T-helper 17 cell (primary cell): ENCODE measurements around the gene KXD1. TPM values are rescaled to one million over a fixed set of nuclear protein-coding genes. Genes with fewer than 3 reads are reported as not detected.
"Not testable (repeated sequence)": the region's sequence is repeated elsewhere in the genome, so short reads cannot be mapped to it uniquely, and the experiment has no call there.

Experiments used
- ATAC-seq: fragments of 150-1000 bp; cut with Tn5 transposase; 2 replicates; pipeline ENCODE4 v1.10.0; 2021; ENCODE audit warnings: mild to moderate bottlenecking, moderate library complexity
- DNase-seq, 3 donors: peaks; one replicate each; pipeline versions ENCODE4 v3.0.0 to v3.0.0-alpha.2; 2020 to 2021
- H3K9me3 ChIP-seq: one replicate; pipeline ENCODE4 v1.7.0; 2013; ENCODE audit warnings: low read length, mild to moderate bottlenecking; ENCODE audit not compliant: control insufficient read depth, poor library complexity, severe bottlenecking
- H3K27ac Mint-ChIP-seq: one replicate; pipeline ENCODE4 v1.8.0; 2022; ENCODE audit warnings: mild to moderate bottlenecking, moderate library complexity, mixed read lengths
- H3K27me3 Mint-ChIP-seq: one replicate; pipeline ENCODE4 v1.8.0; 2022; ENCODE audit warnings: mixed read lengths
- H3K36me3 Mint-ChIP-seq: one replicate; pipeline ENCODE4 v1.8.0; 2022; ENCODE audit warnings: low read depth, mixed read lengths
- H3K4me1 Mint-ChIP-seq: one replicate; pipeline ENCODE4 v1.8.0; 2022; ENCODE audit warnings: mild to moderate bottlenecking, mixed read lengths
- H3K4me3 Mint-ChIP-seq: one replicate; pipeline ENCODE4 v1.8.0; 2022; ENCODE audit warnings: mild to moderate bottlenecking, moderate library complexity, mixed read lengths
- total RNA-seq, 4 donors: library from RNA in 2 of 4; stranded (reverse) in 2 of 4; gene quantifications; one replicate each; pipeline ENCODE4 v1.2.3 and lab custom pipeline; 2022 to 2026

Gene KXD1
- total RNA-seq, 2 donors from 2014 or later: 69.6 to 78.5 TPM

DNA sequence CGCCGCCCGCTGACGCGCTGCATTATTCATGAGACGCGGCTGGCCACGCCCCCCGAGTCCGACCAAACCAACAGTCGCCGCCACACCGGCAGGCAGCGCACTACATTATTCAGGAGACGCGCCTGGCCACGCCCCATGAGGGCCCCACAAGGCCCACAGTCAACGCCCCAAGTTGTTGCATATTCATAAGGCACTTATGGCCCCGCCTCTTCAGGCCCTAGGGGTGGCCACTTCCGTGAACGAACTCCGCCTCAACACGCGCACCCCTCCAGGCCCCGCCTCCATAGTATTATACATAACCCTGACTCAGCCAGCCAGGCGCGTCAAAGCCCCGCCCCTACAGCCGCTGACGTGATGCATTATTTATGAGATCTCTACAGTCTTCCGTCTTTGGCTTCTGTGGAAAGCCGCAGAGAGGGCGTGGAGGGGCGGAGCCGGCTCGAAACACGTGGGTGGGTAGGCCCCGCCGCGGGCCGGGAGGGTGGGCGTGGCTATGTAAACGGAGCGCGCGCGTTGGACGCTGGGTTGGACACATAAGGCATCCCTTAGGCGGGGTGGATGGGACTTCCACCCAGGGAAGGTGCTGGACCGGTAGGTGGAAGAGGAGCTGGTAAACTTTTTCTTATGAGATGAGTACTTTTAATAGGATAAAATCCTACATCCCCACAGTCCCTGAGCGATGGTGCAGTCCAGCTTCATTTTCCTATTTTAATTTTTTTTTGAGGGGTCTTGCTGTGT lies 35.4 kb upstream of the KXD1 start:
- H3K4me3 Mint-ChIP-seq: peak overlapping the region; percentile 99
- no peaks in the 10 kb centered on the region for H3K36me3 Mint-ChIP-seq
- DNase-seq (peak; percentile 100), ATAC-seq (peak; percentile 89)
- H3K4me1 Mint-ChIP-seq: peaks cover 22% of the 10 kb centered on the region
- H3K9me3 ChIP-seq: no peaks in the 10 kb centered on the region
- no peaks in the 10 kb centered on the region for H3K27me3 Mint-ChIP-seq
- H3K27ac Mint-ChIP-seq: peak overlapping the region; percentile 95

DNA sequence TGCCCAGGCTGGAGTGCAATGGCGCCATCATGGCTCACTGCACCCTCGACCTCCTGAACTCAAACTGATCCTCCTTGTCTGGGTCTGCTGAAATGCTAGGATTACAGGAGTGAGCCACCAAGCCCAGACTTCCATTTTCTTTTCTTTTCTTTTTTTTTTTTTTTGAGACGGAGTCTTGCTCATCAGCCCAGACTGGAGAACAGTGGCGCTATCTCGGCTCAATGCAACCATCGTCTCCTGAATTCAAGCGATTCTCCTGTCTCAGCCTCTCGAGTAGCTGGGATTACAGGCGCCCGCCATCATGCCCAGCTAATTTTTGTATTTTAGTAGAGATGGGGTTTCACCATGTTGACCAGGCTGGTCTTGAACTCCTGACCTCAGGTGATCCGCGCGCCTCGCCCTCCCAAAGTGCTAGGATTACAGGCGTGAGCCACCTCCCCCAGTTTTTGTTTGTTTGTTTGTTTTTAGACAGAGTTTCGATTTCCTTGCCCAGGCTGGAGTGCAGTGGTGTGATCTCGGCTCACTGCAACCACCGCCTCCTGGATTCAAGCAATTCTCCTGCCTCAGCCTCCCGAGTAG lies 34.7 kb upstream of the KXD1 start:
- H3K27ac Mint-ChIP-seq: peak overlapping the region; percentile 95
- DNase-seq, H3K36me3 Mint-ChIP-seq, H3K27me3 Mint-ChIP-seq, H3K9me3 ChIP-seq, ATAC-seq: not testable (repeated sequence)
- H3K4me3 Mint-ChIP-seq: peak overlapping the region; percentile 28
- peaks cover 19% of the 10 kb centered on the region for H3K4me1 Mint-ChIP-seq

DNA sequence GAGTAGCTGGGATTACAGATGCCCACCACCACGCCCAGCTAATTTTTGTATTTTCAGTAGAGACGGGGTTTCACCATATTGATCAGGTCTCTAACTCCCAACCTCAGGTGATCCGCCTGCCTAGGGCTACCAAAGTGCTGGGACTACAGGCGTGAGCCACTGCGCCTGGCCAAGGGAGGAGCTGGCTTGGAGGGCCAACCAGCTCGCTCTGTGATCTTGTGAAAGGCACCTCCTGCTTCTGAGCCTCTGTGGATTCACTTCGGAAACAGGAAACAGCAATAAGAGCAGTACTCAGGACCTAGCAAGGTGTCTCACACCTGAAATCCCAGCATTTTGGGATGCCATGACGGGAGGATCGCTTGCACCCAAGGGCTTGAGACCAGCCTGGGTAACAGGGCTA lies 33.8 kb upstream of the KXD1 start:
- peaks cover 13% of the 10 kb centered on the region for H3K4me1 Mint-ChIP-seq
- no peak overlapping the region for H3K27ac Mint-ChIP-seq
- no peak overlapping the region for H3K4me3 Mint-ChIP-seq
- H3K27me3 Mint-ChIP-seq: no peaks in the 10 kb centered on the region
- no peaks in the 10 kb centered on the region for H3K36me3 Mint-ChIP-seq
- no peaks in the 10 kb centered on the region for H3K9me3 ChIP-seq
- ATAC-seq: no peak
- no peak for DNase-seq

DNA sequence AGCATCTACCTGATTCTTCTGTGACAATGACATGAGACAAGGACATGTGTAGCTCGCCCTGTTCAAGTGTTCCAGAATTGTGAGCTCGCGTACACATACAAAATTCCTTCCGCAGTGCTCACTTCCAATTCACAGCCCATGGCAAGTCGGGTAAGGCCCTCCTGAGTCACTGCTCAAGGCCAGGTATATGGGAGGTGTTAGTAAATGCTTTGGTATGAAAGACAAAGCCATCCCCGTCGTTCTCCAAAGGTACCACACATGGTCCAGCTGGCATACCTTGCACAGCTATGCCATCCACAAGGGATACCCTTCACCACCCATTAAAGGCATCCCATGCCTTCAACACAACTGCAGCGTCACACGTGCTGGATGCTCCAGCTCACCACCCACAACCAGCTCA lies 31.4 kb upstream of the KXD1 start:
- Mint-ChIP-seq H3K36me3 (no peaks in the 10 kb centered on the region), H3K4me1 (peaks cover 4% of the 10 kb centered on the region), H3K27ac (no peak overlapping the region), H3K27me3 (no peaks in the 10 kb centered on the region), H3K4me3 (no peak overlapping the region)
- ATAC-seq (no peak), DNase-seq (no peak)
- no peaks in the 10 kb centered on the region for H3K9me3 ChIP-seq

DNA sequence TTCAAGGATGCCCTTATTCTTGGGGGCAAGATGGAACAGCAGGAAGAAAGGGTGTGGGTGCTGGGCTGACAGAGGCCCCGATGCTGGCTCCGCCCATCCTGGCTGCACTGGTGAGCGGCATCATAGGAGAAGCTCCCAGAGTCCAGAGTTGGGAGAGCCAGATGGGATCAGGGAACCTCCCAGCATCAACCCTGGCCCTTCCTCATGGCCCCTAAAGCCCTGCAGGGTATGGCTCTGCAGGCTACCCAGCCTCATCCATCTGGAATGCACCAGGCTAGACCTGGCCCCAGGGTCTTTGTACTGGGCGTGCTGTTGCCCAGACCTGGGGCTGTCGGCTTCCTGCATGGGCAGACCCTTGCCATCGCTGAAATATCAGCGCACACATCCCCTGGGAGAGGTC lies 27.9 kb upstream of the KXD1 start:
- peaks cover 4% of the 10 kb centered on the region for H3K36me3 Mint-ChIP-seq
- DNase-seq (no peak), ATAC-seq (no peak)
- no peaks in the 10 kb centered on the region for H3K9me3 ChIP-seq
- H3K27ac Mint-ChIP-seq: no peak overlapping the region
- H3K4me3 Mint-ChIP-seq: no peak overlapping the region
- H3K27me3 Mint-ChIP-seq: no peaks in the 10 kb centered on the region
- H3K4me1 Mint-ChIP-seq: no peaks in the 10 kb centered on the region

DNA sequence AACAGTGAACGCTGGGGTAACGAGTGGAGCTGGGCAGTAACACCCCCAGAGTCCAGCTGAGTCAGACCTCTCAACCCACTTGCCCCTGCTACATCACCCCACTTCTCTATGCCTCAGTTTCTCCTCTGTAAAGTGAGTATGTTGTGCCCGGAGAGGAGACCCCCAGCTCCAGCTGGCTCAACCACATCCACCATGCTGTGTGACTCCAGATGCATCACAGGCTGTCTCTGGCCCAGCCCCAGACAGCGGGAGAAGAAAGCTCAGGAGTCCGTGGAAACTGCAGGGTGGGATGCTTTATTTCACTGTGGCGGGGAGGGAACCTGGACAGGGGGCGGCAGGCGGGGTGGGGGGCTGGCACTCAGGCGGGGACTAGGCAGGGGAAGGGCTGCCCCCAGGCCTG lies 26.2 kb upstream of the KXD1 start:
- Mint-ChIP-seq H3K36me3 (peaks cover 5% of the 10 kb centered on the region), H3K27ac (no peak overlapping the region), H3K4me3 (no peak overlapping the region), H3K27me3 (no peaks in the 10 kb centered on the region), H3K4me1 (peaks cover under 1% of the 10 kb centered on the region)
- H3K9me3 ChIP-seq: no peaks in the 10 kb centered on the region
- no peak for DNase-seq
- no peak for ATAC-seq

DNA sequence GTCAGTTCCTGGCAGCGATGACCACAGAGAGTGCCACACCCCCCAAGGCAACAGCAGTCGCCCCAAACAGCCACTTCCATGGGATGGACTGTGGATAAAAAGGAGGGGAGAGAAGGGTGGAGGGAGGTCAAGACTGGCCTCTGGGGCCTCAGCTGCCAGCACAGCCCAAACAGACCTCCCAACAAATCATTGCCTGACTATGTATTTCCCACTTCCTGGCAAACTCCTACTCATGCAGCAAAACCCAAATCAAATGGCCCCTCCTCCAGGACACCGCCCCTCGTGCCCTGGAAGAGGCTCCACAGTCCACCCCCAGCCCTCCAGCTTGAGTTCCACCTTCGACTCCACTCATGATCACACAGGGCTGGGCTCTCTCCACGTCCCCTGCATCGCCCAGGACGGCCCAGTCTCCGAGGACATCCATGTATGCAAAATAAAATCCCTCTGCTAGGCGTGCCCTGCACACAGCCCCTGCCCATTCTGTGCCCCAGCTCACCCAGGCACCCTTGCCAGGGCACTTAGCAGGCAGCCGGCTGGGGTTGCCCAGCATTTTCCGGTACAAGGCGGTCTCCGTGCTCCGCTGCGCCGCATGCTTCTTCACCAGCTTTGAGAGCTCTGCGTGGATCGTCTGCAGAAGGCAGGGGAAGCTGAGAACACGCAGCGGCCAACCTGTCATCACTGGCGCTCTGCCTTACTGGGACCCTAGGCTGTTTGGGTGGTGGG lies 25.3 kb upstream of the KXD1 start:
- H3K4me1 Mint-ChIP-seq: peaks cover 3% of the 10 kb centered on the region
- DNase-seq (no peak), ATAC-seq (no peak)
- peaks cover 7% of the 10 kb centered on the region for H3K36me3 Mint-ChIP-seq
- H3K27me3 Mint-ChIP-seq: no peaks in the 10 kb centered on the region
- no peak overlapping the region for H3K4me3 Mint-ChIP-seq
- H3K9me3 ChIP-seq: no peaks in the 10 kb centered on the region
- no peak overlapping the region for H3K27ac Mint-ChIP-seq

DNA sequence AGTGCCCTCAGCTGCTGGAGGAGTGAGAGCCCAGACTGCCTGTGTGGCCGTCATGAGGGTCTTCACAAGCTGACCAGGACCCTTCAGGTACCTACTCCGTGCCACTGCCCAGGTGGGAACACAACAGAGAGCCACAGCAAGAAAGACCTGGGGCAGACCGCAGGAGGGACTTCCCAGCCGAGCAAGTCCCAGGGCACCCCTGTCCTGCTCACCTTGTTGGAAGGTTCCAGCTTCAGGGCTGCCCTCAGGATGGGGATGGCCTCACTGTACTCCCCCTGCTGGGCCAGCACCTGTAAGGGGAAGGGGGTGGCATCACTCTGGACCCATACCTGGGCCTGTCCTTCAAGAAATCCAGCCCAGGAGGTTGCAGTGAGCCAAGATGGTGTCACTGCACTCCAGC lies 24.6 kb upstream of the KXD1 start:
- no peaks in the 10 kb centered on the region for H3K9me3 ChIP-seq
- Mint-ChIP-seq H3K27ac (no peak overlapping the region), H3K4me3 (no peak overlapping the region), H3K36me3 (peaks cover 7% of the 10 kb centered on the region), H3K27me3 (no peaks in the 10 kb centered on the region), H3K4me1 (peaks cover 3% of the 10 kb centered on the region)
- DNase-seq (no peak), ATAC-seq (no peak)

DNA sequence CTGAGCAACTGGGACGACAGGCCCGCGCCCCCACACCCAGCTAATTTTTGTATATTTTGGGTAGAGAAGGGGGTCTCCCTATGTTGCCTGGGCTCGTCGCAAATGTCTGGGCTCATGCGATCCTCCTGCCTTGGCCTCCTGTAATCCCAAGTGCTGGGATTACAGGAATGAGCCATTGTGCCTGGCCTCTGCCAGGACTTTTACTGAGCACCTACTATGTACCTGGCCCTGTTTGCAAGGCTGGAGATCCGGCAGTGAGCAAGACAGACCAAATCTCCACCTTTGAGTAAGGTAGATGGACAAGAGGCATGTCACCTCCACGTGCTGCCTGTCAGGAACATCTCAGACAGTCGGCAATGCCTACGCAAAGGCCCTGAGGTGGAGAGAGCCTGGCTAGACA lies 21.2 kb upstream of the KXD1 start:
- no peaks in the 10 kb centered on the region for H3K9me3 ChIP-seq
- peaks cover 7% of the 10 kb centered on the region for H3K36me3 Mint-ChIP-seq
- DNase-seq (no peak), ATAC-seq (no peak)
- peaks cover 5% of the 10 kb centered on the region for H3K4me1 Mint-ChIP-seq
- H3K27ac Mint-ChIP-seq: no peak overlapping the region
- H3K4me3 Mint-ChIP-seq: no peak overlapping the region
- no peaks in the 10 kb centered on the region for H3K27me3 Mint-ChIP-seq

DNA sequence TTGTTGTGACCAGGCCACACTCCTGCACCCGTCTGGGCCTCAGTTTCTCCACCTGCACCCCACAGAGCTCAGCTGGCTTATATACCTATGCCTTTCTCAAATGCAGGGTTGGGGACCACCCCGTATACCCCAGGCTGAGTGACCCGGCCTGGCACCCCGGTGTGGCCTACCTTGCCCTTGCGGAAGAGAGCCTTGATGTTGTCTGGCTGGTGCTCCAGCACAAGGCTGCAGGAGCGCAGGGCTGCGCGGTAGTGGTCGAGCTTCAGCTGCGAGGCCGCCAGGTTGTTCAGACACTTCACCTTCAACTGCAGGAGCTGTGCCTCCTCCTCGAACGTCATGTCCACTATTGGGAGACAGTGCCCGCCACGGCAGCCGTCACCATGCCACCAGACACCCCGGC lies 20.2 kb upstream of the KXD1 start:
- H3K27me3 Mint-ChIP-seq: no peaks in the 10 kb centered on the region
- no peaks in the 10 kb centered on the region for H3K9me3 ChIP-seq
- DNase-seq: no peak
- no peak overlapping the region for H3K27ac Mint-ChIP-seq
- no peak overlapping the region for H3K4me3 Mint-ChIP-seq
- no peak for ATAC-seq
- H3K4me1 Mint-ChIP-seq: peaks cover 9% of the 10 kb centered on the region
- peaks cover 5% of the 10 kb centered on the region for H3K36me3 Mint-ChIP-seq

DNA sequence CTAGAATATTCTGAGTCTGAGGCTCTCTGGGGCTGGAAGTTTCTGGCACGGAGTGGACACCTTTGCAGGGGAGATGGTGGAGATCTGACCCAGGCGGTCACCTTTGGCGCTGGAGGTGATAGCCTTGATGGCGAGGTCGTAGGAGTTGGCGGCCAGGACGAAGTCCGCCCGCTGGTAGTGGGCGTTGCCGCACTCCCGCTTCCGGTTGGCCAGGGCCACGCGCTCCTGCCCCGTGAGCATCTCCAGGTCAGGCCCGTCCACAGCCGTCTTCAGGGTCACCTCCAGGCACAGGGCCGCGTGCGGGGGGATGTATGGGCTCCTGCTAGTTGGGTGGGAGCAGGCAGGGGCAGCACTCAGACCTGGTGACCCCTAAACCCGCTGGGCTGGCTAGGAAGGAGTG lies 19.6 kb upstream of the KXD1 start:
- Mint-ChIP-seq H3K36me3 (peaks cover 5% of the 10 kb centered on the region), H3K27me3 (no peaks in the 10 kb centered on the region), H3K4me1 (peaks cover 11% of the 10 kb centered on the region), H3K4me3 (no peak overlapping the region), H3K27ac (no peak overlapping the region)
- H3K9me3 ChIP-seq: no peaks in the 10 kb centered on the region
- ATAC-seq (no peak), DNase-seq (no peak)

DNA sequence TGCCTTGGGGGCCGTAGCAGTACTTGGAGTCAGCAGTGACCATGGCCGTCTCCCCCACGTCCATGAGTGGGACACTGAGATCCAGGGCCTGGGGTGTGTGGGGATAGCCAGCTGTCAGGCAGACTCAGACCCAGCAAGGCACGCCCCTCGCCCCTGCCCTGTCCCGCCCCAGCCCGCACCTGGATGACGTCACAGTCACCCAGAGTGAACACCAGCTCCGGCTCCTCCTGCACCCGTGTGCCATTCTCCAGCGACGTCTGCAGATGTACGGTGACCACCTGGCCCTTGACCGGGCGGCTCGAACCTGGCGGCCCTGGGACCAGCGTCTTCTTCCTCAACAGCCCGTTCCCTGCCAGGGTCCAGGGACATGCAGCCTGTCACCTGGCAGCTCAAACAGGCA lies 18.3 kb upstream of the KXD1 start:
- H3K9me3 ChIP-seq: no peaks in the 10 kb centered on the region
- H3K4me3 Mint-ChIP-seq: no peak overlapping the region
- H3K27me3 Mint-ChIP-seq: no peaks in the 10 kb centered on the region
- no peak overlapping the region for H3K27ac Mint-ChIP-seq
- H3K36me3 Mint-ChIP-seq: peaks cover 3% of the 10 kb centered on the region
- H3K4me1 Mint-ChIP-seq: peaks cover 17% of the 10 kb centered on the region
- DNase-seq (no peak), ATAC-seq (no peak)

DNA sequence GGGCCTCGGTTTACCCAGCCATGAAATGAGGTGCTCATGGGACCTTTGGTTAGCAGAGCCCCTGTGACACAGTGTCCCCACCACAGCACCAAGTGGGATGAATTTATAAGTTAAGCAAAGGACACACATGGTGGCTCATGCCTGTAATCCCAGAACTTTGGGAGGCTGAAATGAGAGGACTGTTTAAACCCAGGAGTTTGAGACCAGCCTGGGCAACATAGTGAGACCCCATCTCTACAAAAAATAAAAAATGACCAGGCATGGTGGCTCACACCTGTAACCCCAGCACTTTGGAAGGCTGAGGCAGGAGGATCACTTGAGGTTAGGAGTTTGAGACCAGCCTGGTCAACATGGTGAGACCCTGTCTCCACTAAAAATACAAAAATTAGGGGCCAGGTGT lies 17.5 kb upstream of the KXD1 start:
- peaks cover 17% of the 10 kb centered on the region for H3K4me1 Mint-ChIP-seq
- ATAC-seq, H3K27me3 Mint-ChIP-seq, H3K9me3 ChIP-seq, H3K4me3 Mint-ChIP-seq, DNase-seq, H3K36me3 Mint-ChIP-seq, H3K27ac Mint-ChIP-seq: not testable (repeated sequence)
